NCI-H2107 treated with DMSO at 0.1 percent for 48 hours (cell line): ENCODE measurements around the gene TTYH3.
A peak's percentile ranks its signal among the peaks of the same experiment; 100 is the strongest.
"Not testable (repeated sequence)": the region's sequence is repeated elsewhere in the genome, so short reads cannot be mapped to it uniquely, and the experiment has no call there.

Source experiments
- DNase-seq: peaks from one replicate; lab custom pipeline; 2025; ENCODE audit not compliant: unreplicated experiment; lab: John Stamatoyannopoulos, UW

Gene TTYH3

GRCh38 chr7:2681929-2682799 is 50.4 kb downstream of the TTYH3 start:
- no peak for DNase-seq

GRCh38 chr7:2684501-2684900 is 52.7 kb downstream of the TTYH3 start:
- no peak for DNase-seq

DNA sequence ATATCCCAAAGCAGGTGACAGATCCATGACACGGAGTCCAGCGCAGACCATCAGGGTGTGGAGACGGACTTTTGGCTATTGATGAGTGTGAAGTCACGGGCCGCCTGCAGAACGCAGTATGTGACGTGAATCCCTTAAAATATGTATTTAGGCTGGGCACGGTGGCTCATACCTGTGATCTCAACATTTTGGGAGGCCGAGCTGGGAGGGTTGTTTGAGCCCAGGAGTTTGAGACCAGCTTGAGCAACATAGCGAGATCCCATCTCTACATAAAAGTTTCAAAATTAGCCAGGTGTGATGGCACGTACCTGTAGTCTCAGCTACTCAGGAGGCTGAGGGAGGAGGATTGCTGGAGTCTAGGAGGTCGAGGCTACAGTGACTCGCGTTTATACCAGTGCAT is 54.3 kb downstream of the TTYH3 start:
- no peak for DNase-seq

GRCh38 chr7:2687338-2687869 is 55.6 kb downstream of the TTYH3 start:
- DNase-seq, result no peak

- no peak for DNase-seq
Measured at GRCh38 chr7:2687881-2688318, 56.1 kb downstream of the TTYH3 start, which contains the start of gene AMZ1. AMZ1 (plus strand) TSS chr7:2688202; CDS start chr7:2700452, 12,250 bp downstream.

DNA sequence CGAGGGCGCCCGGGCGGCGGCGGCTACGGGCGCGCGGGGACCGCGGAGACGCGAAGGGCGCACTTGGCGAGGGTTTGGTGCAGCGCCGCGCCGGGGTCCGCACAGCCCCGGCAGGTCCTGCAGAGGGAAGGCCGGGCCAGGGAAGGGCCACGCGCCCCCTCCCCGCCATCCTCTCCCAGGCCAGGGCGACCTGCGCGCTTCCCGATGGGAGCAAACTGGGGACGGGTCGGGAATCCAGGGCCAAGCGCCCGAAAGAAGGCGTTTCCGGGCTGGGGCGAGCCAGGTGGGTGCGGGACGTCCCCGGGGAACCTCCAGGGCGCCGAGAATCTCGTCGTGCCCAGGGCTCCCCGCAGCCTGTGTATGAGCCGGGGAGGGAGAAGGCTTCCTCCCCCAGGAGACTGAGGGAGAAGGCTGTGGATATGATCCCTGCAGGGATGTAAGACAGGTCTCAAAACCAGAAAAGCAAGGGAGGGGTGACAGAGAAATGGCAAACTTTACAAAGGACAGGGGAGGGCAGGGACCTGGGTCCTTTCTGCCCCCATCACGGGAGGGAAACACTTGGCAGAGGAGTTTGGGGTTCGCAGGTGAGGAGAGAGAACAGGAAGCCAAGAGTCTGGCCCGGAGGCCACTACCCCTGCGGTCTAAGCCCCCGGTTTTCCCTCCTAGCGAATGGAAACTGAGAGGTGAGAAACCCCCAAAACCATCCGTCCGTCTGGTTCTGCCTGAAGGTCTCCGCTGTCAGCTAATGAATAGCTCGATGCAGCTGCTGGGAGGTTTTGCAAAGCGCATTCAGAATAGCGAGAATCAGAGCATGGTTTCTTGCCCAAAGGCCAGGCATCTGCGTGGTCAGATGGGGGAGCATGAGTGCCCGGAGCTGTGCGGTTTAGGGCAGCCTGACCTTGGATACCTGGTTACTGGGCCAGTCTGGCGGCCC is 56.9 kb downstream of the TTYH3 start:
- DNase-seq, result no peak

GRCh38 chr7:2689343-2689847 is 57.6 kb downstream of the TTYH3 start:
- DNase-seq, result no peak

DNA sequence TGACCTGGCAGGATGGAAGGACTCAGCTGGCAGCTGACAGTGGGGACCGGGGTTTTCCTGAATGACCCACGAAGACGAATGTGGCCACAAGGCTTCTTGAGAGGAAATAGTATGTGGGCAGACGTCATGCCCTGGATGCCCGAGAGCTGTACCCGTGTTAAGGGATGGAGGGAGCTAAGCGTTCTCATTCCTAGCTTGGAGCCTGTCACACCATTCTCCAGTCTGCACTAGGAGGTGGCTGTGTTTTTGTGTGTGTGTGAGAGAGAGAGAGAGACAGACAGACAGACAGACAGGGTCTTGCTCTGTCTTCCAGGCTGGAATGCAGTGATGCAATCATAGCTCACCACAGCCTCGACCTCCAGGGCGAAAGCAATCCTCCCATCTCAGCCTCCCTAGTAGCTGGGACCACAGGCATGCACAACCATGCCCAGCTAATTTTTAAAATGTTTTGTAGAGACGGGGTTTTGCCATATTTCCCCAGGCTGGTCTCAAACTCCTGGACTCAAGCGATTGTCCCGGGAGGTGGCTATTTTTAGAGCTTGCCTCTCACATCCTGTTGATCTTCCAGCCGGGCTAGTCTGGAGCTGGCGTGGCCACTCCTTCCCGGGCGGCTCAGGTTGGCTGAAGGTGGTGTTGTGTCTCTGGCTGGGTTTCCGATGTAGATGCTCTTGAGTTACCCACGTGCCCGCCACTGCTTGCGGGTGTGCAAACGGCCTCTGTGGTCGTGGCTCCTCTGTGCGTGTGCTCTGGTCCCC is 58.3 kb downstream of the TTYH3 start:
- no peak for DNase-seq

- DNase-seq, result no peak
Measured at GRCh38 chr7:2691011-2691707, 59.4 kb downstream of the TTYH3 start.

GRCh38 chr7:2691932-2692439 is 60.2 kb downstream of the TTYH3 start:
- not testable (repeated sequence) for DNase-seq

DNA sequence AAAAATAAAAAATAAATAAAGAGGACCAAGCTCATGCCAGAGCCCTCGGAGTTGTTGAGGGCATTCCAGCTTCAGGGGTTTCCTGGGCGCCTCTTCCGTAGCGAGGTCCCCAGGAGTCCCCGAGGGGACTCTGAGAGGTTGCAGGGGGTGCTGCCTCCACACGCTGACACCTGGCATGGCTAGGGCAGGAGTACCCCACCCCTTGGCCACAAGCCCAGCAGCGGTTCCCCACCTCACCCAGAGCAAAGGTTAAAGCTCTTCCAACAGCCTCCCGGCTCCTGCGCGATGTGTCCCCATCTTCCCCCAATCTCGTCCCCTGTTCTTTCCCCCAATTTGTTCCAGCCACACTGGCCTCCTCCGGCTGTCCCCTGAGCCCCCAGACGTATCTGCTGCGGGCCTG is 60.8 kb downstream of the TTYH3 start:
- DNase-seq, result no peak

DNA sequence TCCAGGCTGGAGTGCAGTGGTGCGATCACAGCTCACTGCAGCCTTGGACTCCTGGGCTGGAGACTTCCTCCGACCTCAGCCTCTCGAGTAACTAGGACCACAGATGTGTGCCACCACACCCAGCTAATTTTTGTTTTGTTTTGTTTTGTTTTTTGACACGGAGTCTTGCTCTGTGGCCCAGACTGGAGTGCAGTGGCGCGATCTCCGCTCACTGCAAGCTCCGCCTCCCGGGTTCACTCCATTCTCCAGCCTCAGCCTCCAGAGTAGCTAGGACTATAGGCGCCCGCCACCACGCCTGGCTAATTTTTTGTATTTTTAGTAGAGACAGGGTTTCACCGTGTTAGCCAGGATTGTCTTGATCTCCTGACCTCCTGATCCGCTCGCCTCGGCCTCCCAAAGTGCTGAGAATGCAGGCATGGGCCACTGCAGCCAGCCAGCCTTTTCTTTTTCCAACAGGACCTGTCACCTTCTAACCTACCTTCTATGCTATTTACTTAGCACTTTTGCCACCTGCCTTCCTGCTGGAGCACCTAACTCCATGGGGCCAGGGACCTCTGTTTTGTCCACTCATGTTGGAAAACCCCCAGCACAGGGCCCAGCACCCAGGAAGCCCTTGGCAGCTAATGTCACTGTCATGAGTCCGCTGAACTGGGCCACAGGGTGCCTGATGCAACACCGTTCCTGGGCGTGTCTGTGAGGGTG is 61.8 kb downstream of the TTYH3 start:
- not testable (repeated sequence) for DNase-seq

GRCh38 chr7:2694122-2694436 is 62.3 kb downstream of the TTYH3 start:
- not testable (repeated sequence) for DNase-seq

DNA sequence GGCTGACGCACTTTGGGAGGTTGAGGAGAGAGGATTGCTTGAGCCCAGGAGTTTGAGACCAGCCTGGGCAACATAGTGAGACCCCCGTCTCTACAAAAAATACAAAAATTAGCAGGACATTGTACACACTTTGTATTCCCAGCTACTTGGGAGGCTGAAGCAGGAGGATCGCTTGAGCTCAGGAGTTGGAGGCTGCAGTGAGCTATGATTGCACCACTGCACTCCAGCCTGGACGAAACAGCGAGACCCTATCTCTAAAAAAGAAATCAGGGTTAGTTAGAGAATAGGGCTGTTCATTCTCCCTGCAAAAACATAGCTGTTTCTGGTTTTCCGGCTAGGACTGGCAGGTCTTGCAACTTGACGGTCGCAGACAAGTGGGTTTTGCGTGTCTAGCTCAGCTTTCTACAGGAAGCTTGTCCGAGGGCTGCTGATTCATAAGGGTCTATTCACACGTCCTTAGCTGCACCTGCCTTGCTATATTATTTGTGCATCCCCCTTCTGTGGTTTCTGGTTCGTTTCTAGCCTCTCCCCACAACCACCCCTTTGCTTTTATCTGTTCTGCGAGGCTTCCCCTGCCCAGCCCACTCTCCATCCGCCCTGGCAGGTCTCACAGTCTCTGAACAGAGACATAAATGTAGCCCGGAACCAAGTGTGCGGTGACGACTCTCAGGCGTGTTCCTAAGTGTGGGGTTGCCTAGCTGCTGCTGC is 66.9 kb downstream of the TTYH3 start:
- peak; percentile 82 for DNase-seq

DNA sequence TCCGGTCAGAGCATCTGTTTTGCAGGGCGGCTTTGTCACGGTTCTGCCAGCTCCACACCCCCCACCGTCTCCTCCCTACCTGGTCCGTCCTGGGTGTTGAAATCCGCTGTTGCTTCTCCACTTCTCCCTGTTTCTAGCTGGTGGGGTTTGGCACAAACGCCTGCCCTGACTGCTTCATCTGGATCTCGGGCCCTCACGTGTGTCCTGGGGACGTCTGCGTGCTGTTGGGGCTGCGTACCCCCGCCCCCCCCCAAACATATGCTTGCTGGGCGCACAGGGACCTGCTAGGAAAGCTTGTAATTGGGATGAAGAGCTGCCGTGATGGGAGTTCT is 67.5 kb downstream of the TTYH3 start:
- DNase-seq, result no peak

DNA sequence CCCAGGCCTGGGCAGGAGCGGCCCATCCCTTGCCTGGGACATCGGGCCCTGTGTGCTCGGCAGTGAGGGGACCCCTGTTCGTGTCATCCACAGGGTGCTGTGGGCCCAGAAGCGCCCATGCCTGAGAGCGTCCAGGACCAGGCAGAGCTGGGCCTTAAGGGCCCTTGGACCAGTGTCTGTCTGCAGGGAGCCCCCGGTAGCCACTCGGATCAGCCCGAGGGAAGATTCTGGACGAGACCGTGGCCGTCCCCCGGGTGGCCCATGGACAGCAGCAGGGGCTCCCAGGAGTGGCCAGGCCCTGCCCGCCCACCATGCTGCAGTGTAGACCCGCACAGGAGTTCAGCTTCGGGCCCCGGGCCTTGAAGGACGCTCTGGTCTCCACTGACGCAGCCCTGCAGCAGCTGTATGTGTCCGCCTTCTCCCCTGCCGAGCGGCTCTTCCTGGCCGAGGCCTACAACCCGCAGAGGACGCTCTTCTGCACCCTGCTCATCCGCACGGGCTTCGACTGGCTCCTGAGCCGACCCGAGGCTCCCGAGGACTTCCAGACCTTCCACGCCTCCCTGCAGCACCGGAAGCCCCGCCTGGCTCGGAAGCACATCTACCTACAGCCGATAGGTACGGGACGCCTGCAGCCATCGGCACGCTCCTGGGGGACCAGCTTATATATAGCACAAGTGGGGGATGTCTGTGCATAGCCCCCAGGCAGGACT is 68.5 kb downstream of the TTYH3 start:
- DNase-seq, result no peak

- no peak for DNase-seq
Measured at GRCh38 chr7:2701424-2701823, 69.6 kb downstream of the TTYH3 start.
